Mammary microvascular endothelial cell (primary cell): Measurements from ENCODE around the gene DENND4A. TPM values are rescaled to one million over a fixed set of nuclear protein-coding genes. Genes with fewer than 3 reads are reported as not detected.

Source experiments
- total RNA-seq: library from RNA; depleted of rRNA; stranded (reverse); fragments of >200 nt; gene quantifications from 2 replicates; pipeline ENCODE4 v1.2.3, GENCODE V29; 2015

The DENND4A gene
- 12.1 and 14.2 TPM in 2 replicates for total RNA-seq

DNA sequence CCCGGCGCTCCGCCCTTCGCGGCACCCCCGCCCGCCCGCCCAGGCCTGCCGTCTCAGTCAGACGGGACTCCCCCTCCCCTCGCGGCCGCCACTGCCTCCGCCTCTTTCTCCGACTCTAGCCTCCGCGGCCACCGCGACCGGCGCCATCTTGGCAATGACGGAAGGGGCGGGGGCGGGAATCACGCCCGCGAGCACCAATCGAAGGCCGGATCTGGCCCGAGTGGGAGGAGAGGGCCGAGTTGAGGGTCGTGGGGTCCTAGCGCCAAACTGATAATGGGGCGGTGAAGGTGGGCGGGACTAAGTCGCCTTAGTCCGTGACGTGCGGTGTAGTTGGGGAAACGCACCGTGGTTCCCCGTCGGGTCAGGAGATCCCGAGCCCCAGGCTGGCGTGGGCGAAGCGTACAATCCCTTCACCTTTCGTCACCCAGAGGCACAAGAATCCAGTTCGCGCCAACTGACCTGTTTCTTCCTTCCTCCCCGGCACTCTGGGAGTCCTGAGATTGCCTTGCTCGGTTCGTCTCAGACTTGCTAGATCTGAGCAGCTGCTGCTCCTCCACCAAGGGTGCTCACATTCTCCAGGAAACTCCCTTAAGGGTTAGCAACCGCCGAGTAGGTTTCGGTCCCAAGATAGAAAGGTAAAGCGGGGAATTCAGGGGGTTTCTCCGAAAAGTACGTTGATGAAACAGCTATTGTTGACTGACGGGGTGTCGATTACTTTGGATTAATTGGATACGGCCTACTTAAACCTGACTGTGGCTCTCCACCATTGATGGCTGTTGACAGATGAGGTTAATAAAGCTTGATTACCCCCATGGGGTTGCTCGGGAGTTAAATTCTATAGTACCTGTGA lies at the start of gene DENND4A:
TSS of gene DENND4A (minus strand) at position 156 of the 850 bp plus-strand sequence. CDS start 35,843 bp downstream, outside the sequence.

DNA sequence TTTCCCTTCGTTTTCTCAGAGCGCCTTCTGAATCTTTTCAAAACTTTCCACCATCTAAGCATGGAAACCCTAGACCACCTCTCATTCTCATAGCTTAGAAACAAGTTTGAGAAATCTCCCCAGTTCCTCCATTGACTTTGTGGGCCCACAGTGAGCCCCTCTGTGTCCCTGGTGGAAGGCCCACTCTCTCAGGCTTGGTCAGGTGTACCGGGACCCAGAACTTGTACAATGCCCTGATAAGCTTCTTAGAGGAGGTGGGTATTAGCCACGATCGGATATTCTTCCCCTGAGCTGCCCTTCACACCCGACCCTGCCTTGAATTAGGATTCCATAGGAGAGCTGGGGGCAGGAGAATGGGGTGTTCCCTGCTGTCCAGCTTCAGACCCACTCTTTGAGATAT lies 170.5 kb downstream of the DENND4A start, which contains the start of gene SLC24A1:
TSS of gene SLC24A1 (plus strand) at position 301 of the 400 bp plus-strand sequence. CDS start 2,143 bp downstream, outside the sequence.

DNA sequence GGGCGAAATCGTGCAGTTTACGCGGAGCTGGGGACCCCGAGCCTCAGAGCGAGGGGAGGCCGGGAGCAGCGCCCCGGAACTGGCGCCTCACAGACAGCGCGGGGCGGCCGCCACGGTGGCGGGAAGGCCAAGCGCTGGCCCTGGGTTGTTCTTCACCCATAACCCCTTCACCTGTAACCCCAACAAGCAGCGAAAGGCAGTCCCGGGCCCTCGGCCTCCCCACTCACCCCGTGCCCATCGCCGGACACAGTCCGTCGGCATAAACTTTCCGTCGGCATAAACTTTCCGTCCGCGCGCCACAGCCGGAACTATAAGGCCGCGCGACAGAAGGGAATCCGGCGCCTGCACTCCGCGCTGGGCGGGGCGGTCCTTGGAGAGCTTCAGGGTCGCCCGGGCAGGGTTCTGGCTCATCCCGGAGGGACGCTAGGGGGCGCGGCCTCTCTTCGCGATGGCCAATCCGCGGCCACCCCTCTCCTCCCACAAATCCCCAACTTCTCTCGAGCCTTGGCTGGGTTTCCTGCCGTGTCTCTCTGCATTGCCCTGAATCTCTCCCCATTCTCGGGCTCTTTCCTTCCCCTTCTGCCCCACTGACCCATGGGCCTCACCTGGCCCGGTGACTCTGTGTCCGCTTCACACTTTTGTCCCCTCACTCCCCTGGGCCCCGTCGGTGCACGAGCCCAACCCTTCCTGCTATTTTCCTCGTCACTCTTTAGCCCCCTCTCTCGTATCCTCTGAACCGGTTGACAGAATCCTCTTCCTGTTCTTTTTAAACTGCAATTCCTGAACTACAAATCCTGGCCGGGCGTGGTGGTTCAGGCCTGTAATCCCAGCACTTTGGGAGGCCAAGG lies 181.0 kb downstream of the DENND4A start, which contains the start of gene INTS14:
TSS of gene INTS14 (minus strand) at position 261 of the 848 bp plus-strand sequence. CDS start 3,751 bp downstream, outside the sequence.

Other genes with a start within 250 kb of the DENND4A start
- gene INTS14, start 181.2 kb downstream of the DENND4A start, total RNA-seq: 40.4 and 41.7 TPM in 2 replicates
- 4.3 and 5.7 TPM in 2 replicates for gene SLC24A1, start 170.4 kb downstream of the DENND4A start, total RNA-seq
- gene RAB11A, start 77.2 kb upstream of the DENND4A start, total RNA-seq: 501 and 504 TPM in 2 replicates